Measurements from ENCODE around the gene FBXL15.

Gene FBXL15, protein sequence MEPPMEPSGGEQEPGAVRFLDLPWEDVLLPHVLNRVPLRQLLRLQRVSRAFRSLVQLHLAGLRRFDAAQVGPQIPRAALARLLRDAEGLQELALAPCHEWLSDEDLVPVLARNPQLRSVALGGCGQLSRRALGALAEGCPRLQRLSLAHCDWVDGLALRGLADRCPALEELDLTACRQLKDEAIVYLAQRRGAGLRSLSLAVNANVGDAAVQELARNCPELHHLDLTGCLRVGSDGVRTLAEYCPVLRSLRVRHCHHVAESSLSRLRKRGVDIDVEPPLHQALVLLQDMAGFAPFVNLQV

DNA sequence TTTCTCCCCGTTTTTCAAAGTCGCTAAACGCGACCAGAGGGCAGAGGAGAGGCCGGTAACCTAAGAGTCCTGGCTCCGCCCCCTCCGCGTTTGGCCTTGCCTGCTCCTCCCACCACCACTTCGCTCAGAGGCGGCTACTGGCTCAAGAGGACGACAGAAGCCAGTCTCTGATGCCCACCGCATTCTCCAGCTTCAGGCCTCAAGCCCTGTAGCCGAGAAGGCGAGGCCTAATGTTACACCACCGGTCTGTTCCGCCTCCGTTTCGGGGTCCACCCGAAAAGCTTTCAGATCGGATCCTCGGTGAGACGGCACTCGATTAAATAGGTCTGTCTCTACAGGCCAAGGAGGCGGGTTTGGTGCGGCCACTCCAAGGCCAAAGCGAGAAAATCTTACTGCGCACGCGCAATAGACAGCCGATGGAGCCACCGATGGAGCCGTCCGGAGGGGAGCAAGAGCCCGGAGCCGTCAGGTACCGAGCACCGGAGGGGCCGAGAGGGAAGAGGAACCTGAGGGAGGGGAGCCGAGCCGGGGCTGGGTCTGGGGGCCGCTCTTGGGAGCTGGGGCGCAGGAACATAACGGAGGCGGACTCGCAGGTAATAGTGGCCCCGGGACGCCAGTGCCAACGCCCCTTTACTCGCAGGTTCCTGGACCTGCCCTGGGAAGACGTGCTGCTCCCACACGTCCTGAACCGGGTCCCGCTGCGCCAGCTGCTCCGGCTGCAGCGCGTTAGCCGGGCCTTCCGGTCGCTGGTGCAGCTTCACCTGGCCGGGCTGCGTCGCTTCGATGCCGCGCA, at the start of gene FBXL15:
Gene FBXL15 (plus strand): TSS at position 123 of the 793 bp plus-strand sequence. CDS start 294 bp downstream, at position 417.
- DNase-seq, result peak; percentile 97

DNA sequence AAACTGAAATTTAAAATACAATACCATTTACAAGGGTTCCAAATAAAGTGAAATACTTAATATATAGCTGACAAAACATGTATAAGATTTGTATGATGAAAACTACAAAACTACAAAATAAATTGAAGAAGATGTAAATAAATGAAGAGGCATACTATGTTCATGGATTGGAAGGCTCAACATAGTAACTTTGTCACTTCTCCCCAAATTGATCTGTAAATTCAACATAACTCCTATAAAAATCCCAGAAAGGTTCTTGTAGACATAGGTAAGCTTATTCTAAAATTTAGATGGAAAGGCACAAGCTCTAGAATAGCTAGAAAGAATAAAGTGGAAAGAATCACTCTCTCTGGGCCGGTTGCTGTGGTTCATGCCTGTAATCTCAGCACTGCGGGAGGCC, 49.3 kb upstream of the FBXL15 start:
- DNase-seq, result no peak

DNA sequence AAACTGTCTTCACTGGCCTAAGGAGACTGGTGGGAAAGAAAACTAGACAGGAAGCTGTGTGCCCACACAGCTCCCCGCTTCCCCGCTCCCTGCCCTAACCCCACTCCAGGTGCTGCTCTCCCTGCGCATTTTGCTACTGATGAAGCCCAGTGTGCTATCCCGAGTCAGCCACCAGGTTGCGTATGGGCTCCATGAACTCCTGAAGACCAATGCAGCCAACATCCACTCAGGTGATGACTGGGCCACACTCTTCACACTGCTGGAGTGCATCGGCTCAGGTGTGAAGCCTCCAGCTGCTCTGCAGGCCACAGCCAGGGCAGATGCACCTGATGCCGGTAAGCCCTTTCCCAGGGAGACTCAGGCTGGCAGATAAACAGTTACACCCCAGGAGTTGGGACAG, 45.4 kb upstream of the FBXL15 start:
- peak; percentile 25 for DNase-seq

DNA sequence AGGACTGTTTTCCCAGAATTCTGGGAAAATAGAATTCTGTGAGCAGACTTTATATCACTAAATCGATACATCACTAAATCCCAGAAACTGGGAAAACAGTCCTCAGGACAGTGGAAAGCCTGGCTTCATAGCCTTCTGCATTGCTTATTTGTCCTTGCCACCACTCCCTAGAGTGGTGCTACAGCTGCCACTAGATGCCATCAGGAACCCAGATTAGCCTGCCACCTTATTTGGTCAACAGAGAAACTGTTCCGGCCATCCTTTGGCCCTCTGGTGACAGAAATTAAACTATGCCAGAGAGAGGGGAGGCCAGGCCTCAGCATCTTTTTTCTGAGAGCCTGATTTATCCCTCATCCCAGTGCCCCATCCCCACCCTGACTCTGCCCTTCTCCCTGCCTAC, 44.8 kb upstream of the FBXL15 start:
- no peak for DNase-seq

DNA sequence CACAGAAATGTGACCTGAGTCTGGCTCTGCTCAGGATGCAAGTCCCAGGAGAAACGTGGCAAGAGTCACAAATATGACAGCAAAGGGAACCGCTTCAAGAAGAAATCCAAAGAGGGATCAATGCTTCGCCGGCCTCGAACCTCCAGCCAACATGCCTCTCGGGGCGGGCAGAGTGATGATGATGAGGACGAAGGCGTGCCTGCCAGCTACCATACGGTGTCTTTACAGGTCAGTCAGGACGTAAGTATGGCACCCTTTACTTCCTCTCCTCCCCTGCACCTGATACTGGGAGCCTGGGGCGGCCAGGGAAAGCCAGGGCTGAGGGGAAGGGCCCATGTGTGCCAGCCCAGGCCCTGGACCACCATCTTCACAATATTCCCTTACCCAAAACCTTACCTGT, 43.7 kb upstream of the FBXL15 start:
- no peak for DNase-seq

DNA sequence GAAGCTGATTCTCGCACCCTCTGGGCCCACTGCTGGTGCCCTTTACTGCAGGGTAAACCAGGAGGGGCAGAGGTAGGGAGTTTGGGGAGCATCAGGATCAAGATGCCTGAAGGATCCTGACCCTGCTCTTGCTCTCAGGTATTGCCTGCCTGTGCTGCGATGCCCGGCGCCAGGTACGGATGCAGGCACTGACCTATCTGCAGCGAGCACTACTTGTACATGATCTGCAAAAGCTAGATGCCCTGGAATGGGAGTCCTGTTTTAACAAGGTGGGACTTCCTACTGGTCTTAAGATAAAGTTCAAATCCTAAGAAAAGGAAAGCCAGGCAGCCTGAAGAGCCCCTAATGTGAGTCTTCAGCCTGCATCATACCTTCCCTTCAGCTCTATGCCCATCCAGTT, 41.3 kb upstream of the FBXL15 start:
- no peak for DNase-seq

DNA sequence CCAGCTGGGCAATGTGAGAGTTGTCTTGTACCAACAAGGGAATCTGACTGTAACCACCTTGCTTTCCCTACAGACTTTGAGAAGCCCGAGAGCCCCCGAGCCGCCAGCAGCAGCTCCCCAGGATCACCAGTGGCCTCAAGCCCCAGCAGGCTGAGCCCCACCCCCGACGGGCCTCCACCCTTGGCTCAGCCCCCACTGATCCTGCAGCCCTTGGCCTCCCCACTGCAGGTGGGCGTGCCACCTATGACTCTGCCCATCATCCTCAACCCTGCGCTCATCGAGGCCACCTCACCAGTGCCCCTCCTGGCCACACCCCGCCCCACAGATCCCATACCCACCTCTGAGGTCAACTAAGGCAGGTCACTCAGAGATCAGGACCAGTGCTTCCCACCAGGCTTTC, 38.7 kb upstream of the FBXL15 start:
- no peak for DNase-seq

DNA sequence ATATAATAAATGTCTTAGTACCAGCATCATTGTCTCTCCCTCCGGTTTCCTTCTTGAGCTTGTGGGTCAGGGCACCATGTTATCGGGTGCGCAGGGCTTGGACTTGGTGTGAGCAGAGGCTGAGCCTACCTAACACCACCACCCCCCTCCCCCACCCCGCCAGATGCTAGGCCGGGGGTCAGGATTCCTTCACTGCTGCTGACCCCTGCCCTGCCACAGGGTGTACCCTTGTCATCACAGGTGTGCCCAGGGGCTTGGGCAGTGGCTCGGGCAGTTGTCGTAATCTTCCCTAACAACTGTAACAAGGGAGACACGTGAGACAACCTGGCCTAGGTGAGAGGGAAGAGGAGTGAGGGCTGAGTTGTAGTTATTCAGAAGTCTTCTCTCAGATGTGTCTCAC, 37.8 kb upstream of the FBXL15 start:
- DNase-seq, result no peak

DNA sequence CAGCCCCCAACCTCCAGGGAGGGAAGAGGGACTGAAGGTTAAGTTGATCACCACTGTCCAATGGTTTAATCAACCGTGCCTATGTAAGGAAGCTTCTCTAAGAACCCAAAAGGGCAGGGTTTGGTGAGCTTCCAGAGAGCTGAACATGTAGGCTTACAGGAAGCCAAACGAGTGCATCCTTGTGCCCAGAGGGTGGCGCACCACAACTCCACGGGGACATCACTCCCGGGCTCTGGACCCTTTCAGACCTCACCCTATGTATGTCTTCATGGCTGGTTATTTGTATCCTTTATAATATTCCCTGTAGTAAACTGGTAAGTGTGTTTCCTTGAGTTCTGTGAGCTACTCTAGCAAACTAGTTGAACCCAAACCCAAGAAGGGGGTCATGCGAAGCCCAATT, 36.6 kb upstream of the FBXL15 start:
- peak; percentile 34 for DNase-seq

DNA sequence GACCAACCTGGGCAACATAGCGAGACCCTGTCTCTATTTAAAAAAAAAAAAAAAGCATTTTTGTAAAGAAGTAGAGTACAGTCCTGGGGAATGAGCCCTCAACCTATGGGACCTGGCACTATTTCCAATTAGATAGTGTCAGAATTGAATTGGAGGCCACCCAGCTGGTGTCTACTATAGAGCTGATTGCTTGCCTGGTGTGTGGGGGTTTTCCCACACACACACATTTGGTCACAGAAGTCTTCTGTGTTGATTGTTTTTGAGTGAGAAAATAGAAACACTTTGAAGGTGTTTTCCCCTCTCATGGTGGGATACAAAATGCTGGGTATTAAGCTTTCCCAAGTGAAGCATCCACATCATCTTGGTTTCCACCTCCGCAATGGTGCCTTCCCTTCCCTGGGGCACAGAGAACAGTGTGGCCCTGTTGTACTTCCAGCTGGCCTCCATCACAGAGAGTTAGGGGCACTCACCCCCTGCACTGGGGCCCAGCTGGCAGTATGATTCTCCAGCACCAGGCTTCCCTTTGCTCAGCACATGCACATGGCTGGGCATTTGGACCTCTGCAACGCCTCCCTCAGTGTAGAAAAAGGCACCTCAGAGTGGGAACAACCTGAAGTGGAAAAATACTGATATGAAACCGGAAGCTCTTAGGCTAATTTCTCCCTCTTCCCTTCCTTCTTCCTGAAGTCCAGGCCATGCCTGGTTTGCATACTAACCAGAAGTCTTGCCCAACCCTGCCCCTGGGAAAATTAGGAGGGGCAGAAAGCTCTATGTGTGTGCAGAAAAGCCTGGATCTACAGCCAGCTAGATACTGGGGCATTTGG, 35.8 kb upstream of the FBXL15 start:
- DNase-seq, result peak; percentile 9

DNA sequence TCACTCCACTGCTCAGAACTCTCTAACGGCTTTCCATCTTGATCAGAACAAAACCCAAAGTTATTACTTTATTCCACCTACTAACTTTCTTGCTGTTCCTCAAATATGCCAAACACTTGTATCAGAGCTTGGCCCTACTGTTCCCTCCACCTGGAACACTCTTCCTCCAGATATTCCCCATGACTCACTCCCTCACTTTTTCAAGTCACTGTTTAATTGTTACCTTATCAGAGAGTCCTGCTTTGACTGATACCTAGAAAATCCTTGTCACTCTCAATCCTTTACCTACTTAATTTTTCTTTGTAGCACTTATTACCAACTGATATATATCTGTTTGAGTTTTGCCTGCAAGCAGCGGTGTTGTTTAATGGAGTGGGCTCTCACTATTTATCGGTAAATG, 30.7 kb upstream of the FBXL15 start:
- no peak for DNase-seq

DNA sequence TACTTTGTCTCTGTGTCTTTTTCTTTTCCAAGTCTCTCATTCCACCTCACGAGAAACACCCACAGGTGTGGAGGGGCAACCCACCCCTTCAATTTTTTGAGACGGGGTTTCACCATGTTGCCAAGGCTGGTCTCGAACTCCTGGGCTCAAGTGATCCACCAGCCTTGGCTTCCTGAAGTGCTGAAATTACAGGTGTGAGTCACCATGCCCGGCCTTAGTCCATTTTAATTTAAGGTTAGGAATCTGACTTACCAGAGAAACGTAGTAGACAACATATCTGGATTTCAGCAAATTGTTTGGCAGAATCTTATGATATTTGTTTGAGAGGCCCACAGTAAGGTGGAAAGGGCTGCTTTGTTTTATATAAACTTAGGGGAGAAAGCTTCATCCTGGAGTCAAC, 28.3 kb upstream of the FBXL15 start:
- DNase-seq, result no peak

DNA sequence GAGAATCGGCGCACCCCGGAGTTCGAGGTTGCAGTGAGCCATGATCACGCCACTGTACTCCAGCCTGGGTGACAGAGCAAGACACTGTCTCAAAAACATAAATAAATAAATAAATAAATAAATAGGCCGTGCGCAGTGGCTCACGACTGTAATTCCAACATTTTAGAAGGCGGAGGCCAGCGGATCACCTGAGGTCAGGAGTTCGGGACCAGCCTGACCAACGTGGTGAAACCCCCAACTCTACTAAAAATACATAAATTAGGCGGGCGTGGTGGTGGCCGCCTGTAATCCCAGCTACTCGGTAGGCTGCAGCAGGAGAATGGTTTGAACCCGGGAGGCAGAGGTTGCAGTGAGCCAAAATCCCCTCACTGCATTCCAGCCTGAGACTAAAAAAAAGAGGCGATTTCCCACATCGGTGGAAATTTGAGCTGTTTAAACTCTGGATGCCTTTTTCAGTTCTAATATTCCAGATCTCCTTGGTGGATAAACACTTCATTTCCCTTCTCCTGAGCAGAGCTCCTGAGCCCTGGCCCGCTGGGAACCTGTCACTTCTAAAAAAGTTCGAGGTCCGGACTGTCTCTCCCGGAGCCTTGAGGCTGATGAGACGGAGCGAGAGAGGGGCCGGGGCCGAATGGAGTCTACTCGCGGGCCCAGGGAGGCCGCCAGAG, 27.1 kb upstream of the FBXL15 start:
- DNase-seq, result no peak

DNA sequence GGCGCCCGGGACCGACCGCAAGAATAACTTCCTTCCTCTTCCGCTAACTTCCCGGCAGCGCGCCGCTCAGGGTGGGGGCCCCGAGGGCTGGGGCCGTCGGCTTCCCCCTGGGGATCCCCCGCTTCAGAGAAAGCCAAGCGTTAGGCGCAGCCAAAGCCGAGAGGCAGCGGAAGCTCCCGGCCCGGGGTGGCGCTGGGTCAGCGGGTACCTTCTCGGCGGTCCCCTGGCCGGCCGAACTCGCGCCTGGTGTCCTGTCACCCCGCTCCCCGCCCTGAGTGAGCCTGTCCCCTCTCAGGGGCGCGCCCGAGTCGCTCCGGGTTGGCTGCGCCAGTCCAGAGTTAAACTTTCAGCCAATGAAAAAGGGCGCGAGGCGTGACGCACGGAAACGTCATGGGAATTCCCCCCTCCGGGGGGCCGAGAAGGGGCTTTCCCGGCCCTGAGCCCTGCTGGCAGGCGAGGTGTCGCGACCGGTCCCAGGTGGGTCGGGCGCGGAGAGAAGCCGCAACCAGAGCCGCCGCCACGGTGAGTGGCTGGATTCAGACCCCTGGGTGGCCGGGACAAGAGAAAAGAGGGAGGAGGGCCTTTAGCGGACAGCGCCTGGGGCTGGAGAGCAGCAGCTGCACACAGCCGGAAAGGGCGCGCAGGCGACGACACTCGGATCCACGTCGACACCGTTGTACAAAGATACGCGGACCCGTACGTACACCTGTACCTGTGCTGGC, 26.4 kb upstream of the FBXL15 start:
- DNase-seq, result peak; percentile 99

DNA sequence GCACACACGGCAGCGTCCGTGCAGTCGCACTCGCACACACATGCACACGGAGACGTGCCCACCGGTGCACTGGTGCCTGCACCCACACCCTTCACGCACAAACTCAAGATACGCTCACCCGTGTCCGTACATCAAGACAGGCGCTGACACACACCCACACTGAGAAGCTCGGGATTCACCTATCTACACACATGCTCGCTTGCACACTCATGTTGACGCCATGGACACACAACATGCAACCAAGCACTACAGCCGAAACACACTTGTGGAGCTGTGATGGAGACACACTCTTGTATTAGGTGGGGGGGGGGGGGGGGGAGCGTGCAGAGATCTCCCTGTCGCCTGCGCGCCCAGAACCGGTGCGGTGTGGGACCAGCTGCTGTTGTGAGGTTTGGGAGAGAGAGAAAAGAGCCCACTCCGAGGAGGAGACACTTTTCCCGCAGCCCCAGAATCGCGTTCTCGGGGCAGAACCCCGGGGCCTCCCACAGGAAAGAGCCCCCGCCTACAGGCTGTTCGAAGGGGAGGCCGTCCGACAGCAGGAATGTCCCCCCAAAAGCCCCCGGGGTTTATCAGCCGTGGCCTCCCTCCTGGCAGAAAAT, 25.7 kb upstream of the FBXL15 start:
- peak; percentile 74 for DNase-seq

DNA sequence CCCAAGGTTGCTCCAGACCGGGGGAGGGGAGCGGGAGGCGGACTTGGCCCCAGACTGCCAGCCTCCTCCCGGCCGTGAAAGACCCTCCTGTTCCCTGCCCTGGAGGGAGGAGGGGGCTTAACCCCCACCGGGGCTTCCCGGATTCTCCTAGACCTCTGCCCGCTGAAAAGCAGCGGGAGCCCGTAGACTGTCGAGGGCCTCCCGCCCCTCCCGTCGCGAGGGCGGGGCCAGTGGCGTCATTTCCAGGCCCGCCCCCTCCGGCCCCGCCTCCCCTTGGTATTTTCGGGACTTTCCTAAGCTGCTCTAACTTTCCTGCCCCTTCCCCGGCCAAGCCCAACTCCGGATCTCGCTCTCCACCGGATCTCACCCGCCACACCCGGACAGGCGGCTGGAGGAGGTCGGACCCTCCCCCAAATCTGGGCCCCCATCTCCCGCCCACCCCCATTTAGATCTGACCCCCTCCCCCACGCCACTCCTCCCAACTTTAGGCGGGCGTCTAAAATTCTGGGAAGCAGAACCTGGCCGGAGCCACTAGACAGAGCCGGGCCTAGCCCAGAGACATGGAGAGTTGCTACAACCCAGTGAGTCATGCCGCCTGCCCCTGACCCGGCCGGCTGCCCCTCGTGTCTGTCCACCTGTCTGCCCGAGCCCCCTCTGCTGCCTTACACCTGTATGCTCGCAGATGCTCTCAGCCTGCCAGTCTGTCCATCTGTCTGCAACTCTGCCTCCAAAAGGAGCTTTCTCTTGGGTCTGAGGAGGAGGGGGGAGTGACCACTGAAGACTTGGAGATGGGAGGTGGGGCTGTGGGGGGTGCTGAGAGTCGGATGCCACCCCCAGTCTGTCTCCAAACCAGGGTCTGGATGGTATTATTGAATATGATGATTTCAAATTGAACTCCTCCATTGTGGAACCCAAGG, 25.0 kb upstream of the FBXL15 start, which contains the start of gene NFKB2:
Gene NFKB2 (plus strand): TSS at position 306 of the 917 bp plus-strand sequence. CDS start 255 bp downstream, at position 561.
- peak; percentile 96 for DNase-seq

DNA sequence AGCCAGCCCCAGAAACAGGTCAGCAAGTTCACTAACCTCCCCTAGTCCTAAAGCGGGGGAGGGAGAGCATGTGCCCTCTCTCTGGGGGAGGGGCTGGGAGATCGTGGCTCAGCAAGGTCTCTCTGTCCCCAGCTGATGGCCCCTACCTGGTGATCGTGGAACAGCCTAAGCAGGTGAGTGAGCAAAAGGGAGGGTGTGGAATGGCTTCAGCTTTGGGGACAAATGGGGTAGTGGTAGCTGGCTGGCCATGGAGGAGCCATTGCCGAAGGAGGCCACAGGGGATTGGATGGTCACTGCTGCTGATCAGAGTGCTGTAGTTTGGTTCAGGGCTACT, 24.4 kb upstream of the FBXL15 start:
- DNase-seq, result peak; percentile 41

DNA sequence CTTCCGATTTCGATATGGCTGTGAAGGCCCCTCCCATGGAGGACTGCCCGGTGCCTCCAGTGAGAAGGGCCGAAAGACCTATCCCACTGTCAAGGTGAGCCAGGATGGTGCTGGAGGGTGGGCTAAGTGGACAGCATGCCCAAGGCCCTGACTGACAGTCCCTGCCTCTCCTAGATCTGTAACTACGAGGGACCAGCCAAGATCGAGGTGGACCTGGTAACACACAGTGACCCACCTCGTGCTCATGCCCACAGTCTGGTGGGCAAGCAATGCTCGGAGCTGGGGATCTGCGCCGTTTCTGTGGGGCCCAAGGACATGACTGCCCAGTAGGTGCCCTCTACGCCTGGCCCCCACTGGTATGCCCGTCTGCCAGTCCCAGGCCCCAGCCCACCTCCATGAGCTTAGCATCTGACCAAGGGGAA, 23.9 kb upstream of the FBXL15 start:
- peak; percentile 9 for DNase-seq

DNA sequence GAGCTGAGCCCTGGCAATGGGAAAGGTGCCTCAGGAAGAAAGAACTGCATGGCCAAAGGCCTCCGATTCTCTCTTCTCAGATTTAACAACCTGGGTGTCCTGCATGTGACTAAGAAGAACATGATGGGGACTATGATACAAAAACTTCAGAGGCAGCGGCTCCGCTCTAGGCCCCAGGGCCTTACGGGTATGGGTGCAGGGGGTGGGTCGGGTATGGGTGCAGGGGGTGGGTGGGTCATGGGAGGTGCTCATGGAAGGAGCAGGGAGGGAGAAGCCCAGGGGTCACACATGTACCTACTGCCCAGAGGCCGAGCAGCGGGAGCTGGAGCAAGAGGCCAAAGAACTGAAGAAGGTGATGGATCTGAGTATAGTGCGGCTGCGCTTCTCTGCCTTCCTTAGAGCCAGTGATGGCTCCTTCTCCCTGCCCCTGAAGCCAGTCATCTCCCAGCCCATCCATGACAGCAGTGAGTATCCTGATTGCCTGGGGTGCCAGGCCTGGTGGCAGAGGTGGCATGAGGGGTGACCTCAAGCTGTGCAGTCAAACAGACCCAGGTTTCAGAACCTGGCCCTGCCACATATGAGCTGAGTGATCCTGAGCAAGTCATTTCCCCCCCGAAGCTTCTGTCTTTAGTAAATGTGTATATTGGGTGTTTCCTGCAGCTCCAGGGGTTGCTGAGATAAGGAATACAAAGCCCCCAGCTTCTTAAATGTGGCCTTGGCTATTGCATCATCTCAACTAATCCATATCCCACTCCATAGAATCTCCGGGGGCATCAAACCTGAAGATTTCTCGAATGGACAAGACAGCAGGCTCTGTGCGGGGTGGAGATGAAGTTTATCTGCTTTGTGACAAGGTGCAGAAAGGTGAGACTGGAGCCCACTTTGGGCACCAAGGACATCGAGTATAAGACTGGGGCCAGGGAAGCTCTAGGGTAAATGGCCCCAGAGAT, 23.1 kb upstream of the FBXL15 start:
- DNase-seq, result peak; percentile 9

All from CD4-positive, alpha-beta T cell treated with Interleukin-10 for 1 hour (primary cell).